NCI-H2107 treated with DMSO at 0.1 percent for 48 hours (cell line): ENCODE results near the gene EPDR1.

ENCODE experiments used
- DNase-seq: peaks from one replicate; lab custom pipeline; 2025; ENCODE audit not compliant: unreplicated experiment; lab: John Stamatoyannopoulos, UW

Gene EPDR1

DNA sequence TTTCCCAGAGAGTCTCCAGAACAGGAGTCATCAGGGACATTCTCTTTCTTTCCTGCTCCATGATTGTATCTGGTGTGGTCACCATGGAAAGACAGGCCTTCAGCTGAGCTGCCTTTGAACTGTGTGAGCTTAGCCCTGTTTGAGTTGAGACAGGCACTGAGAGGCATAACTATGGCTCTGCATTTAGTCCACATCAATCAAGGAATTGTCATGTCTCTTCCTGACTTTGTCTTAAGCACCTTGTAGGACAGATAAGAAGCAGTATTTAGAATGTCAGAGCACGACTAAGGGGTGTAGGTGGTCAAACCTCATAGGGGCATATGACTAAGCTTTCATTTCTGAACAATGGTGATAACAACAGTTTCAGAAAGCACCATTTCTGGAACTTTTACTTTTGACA is 53.5 kb downstream of the EPDR1 start:
- DNase-seq = no peak

DNA sequence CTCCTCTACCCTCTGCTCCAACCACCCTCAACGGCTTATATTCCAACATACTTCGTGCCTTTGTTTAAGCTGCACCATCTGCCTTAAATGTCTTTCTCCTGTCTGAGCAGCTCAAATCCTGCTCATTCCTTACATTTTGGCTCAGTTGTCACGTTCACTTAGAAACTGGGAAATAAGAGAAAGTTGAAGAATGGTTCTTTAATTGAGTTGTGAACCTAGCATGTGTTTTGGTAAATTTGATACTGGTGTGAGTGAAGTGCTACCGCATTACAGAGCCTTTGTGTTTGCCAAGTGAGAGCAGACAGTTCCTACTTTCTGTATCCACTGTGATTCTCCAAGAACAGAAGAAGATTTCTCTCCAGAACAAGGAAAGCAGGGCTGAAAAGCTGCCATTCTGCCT is 54.3 kb downstream of the EPDR1 start:
- DNase-seq = no peak

DNA sequence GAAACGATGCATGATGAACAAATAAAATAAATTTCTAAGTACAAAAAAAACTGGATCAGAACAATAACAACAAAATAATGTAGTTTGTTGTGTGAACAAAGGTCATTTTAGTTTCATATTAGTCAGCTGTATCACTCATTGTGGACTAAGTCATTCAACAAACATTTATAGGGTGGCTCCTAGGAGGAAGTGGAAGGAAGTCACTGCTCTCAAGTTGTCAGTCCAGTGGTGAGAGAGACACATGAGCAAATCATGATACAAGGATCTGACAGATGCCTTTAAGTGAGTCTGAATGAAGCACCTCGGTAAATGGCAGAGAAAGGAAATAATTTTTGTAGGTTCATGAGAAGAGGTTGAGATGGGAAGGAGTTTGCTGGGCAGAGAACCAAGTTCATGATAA is 56.8 kb downstream of the EPDR1 start:
- DNase-seq = no peak

DNA sequence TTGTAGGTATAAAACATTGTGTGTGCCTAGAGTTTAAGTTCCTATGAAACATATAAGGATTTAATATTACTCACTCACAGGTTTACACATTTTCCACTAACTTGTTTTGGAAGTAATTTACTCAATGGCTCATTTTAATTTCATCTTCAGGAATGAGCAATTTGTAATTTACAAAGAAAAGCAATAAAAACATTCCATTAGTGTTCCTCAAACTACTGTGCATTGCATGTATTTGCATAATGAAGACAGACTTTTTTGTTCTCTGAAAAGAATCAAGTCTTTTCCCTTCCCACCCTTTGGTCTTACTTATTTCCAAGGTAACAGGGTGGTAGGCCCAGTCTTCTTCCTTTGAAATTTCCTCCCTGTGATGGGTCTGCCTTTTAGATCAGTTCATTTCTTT is 61.2 kb downstream of the EPDR1 start:
- DNase-seq = no peak

DNA sequence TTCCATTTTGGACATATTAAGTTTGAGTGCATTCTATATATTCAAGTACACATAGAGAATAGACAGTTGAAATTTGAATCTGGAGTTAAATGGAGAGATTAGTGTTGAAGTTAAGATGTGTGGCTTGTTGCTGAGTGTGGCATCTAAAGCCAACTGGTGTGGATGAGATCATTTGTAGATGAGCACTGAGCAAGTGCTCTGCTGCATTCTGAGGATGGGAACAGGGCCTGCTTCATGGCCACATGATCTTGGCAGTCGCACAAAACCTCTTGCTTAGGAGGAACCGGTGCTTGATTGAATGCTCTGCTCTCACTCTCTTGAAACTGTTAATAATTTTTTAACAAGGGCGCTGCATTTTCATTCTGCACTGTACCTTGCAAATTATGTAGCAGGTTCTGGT is 62.0 kb downstream of the EPDR1 start:
- DNase-seq = no peak

DNA sequence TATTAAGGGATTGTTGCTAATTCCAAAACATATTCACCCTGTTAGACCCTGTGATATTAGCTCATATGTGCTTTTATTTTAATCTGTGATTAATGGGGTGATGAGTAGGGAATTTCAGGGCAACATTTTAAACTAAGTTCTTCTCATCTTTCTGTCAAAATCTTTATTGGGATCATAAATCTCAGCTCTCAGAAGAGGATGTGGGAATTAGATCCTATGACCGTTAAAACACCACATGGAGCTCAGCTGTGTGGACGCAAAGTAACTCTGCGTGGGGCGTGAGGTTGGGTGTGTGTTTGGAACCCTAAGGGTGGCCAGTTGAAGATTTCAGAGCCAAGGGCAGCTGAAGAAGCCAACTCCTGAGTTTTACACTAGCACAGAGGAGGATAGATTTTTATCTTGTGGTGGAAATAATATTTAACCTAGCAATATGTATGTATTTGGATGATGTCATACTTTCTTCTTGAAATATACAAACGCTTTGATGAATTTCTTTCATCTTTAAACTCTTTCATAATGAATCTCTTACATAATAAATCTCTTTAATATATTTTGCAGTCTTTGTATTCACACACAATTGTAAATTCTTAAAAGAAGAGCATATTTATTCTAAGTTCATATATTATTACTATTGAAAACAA is 64.4 kb downstream of the EPDR1 start:
- DNase-seq = no peak

DNA sequence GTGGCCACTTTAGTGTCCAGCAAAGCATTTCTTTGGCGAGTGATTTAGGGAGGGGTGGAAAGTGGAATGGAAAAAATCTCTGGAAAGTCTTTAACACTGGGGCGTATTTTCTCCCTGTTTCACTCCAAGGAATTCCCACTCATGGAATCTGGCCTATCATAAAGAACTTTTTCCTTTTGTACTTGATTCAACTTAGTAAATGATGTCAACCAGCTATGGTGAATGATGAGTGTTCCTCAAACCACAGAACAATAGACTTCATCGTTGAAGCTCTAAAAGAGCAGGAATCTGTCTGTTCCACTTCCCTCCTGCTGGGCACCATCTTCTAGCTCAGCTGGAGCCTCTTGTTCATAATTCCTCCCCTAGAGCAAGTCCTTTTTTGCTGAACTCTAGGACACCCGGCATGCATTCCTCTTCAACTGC is 66.5 kb downstream of the EPDR1 start:
- no peak for DNase-seq

DNA sequence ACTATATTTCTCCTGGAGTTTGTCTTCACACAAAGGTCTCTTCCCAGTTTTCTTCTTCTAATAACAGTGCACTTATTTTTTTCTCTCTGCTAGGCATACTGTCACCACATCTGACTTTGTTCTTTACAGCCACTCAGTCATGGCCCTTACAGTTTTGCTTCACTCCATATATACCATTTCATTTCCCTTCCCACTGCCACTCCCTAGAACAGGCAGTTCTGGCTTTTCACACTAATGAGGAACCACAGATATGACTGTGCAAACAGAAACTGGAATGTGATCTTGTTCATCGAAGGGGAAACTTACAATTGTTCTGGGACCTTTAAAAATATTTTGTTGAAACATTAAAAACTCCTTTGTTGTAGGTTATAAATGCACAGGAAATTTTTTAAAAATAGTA is 67.3 kb downstream of the EPDR1 start:
- DNase-seq = no peak

DNA sequence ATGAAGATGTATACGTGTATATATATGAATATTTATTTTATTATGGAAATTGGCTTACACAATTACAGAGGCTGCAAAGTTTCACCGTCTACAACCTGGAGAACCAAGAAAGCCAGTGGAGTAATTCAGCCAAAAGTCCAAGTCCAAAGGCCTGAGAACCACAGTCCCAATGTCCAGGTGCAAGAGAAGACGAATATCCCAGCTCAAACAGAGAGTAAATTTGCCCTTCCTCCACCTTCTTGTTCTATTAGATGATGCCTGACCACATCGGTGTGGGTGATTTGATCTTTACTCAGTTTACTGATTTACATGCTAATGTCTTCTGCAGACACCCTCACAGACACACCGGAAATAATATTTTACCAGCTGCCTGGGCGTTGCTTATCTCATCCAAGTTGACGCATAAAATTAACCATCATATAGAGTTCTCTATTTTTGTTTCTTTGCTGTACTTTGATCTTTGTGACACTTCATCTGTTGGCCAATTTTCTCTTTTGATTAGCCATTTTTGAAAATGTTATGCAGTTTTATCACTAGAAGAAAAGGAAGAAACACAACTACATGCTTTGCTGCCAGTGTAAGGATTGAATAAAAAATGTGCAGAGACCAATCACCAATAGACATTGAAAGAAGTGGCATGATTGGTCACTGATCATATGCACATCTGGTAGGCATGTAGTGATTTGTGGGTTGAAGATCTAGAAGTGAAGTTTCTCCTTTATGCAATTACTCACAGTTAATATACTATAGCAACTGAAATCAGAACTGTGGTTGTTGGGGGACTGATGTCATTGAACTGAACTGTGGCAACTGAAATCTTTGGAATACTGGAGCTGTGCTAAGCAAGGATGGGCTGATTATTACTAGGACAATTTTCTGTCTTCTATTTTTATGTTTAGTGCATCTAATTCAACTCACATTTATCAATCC is 68.5 kb downstream of the EPDR1 start:
- no peak for DNase-seq

DNA sequence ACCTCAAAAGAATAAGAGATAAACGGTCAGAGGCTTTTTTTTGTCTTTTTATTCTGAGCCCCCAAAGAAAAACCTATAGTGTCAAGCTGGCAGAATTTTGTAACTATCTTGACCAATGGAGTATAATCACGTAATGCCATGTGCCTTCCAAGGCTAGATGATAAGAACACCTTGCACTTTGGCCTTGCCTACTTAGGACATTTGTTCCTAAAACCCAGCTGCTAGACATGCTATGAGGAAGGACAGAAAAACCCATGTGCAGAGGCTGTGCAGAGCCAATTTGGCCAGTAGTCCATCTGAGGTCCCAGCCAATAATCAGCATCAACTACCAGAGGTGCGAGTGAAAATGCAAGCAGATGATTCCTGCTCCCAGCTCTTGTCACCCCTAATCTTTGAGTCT is 69.9 kb downstream of the EPDR1 start:
- DNase-seq = no peak

DNA sequence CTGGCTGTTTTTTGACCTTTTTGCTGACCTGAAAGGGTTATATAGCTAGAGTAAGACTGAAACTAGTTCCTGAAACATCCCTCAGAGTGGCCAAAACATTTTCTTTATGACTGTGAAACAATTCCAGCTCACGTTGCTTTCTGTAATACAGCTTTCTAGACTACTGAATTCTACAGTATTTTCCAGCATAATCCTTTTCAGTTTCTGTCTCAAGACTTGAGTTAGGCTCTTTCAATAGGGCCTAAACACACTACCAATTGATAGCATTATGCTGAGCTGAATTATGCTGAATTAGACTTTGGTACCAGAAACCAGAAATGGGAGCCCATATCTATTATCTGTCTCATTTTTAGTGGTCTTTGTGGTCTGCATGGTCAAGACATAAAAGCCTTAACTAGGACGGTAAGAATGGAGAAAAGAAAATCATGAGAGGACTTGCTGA is 72.6 kb downstream of the EPDR1 start:
- no peak for DNase-seq

DNA sequence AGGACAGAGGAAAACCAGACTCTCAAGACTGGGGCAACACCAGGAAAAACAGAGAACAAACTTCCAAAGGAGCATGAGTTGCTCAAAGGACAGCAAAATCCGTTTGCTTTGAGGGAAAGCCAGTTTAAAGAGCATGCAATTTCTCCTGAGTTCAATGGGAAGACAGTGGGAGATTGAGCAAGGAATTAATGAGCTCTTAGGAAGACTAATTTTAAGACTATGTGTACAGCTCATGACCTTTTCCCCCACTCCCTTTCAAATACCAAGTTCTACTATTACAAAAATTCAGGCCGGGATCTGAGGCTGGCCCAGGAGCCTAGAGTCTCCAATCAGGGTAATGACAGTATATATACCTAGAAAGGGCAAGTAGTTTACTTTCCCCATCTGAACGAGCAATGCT is 79.2 kb downstream of the EPDR1 start:
- no peak for DNase-seq

DNA sequence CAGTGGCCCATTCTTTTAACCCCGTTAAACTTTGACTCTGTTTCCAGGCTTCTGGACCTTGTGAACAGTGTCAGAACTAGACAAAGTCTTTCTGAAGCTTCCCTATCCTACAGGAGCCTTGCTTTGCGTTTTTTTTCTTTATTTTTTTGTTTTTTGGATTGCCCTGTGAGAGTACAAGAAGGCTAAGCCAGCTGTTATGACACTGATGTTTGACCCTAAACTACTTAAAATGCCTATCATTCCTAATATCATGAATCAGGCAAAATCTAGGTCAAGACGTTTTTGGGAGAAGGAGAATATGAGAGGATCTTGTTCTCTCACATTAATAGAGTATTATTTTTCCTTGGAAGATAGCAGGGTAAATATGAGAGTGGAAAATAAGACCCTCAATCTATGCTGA is 79.8 kb downstream of the EPDR1 start:
- no peak for DNase-seq
